KMS-11 (cell line): ENCODE results near the gene TREML4.
"Not testable (repeated sequence)": the region's sequence is repeated elsewhere in the genome, so short reads cannot be mapped to it uniquely, and the experiment has no call there.

ENCODE experiments used
- H2AFZ ChIP-seq: fragments of 200-600 bp; sonication (generic); 2 replicates; pipeline ENCODE4 v1.6.1; 2016; ENCODE audit warnings: antibody characterized with exemption, mixed run types, low read depth
- H3K27ac ChIP-seq: fragments of 200-600 bp; sonication (generic); 2 replicates; pipeline ENCODE4 v1.6.1; 2016; ENCODE audit warnings: mild to moderate bottlenecking, mixed run types
- H3K27me3 ChIP-seq: fragments of 200-600 bp; sonication (generic); 2 replicates; pipeline ENCODE4 v1.6.1; 2017; ENCODE audit warnings: mild to moderate bottlenecking, low read depth, mixed run types, moderate library complexity; ENCODE audit not compliant: insufficient read depth
- H3K36me3 ChIP-seq: fragments of 200-600 bp; sonication (generic); 2 replicates; pipeline ENCODE4 v1.6.1; 2017; ENCODE audit warnings: mild to moderate bottlenecking, mixed run types; ENCODE audit not compliant: insufficient read depth
- H3K4me1 ChIP-seq: fragments of 200-600 bp; sonication (generic); 2 replicates; pipeline ENCODE4 v1.6.1; 2016; ENCODE audit warnings: mild to moderate bottlenecking, low read depth, mixed run types; ENCODE audit not compliant: poor library complexity, severe bottlenecking
- H3K4me2 ChIP-seq: fragments of 200-600 bp; sonication (generic); 2 replicates; pipeline ENCODE4 v1.7.0; 2016; ENCODE audit warnings: mild to moderate bottlenecking, mixed run types
- H3K4me3 ChIP-seq: fragments of 200-600 bp; sonication (generic); IDR thresholded peaks from 2 replicates; pipeline ENCODE4 v1.6.1; 2017; ENCODE audit warnings: low read depth, low read length, mixed read lengths; ENCODE audit not compliant: insufficient read depth
- H3K79me2 ChIP-seq: fragments of 200-600 bp; sonication (generic); 2 replicates; pipeline ENCODE4 v1.6.1; 2016; ENCODE audit warnings: low read depth, mixed run types; ENCODE audit not compliant: insufficient read depth
- H3K9ac ChIP-seq: fragments of 200-600 bp; sonication (generic); 2 replicates; pipeline ENCODE4 v1.6.1; 2016; ENCODE audit warnings: mild to moderate bottlenecking, mixed run types
- H4K20me1 ChIP-seq: fragments of 200-600 bp; sonication (generic); 2 replicates; pipeline ENCODE4 v1.6.1; 2016; ENCODE audit warnings: mild to moderate bottlenecking, mixed run types; ENCODE audit not compliant: insufficient read depth
- CTCF ChIP-seq: fragments of 200-600 bp; sonication (generic); conservative IDR thresholded peaks from 2 replicates; pipeline ENCODE4 v1.6.1; 2017; ENCODE audit warnings: low read depth, mild to moderate bottlenecking, antibody characterized with exemption, low read length, moderate library complexity, mixed read lengths

The TREML4 gene

GRCh38 chr6:41239467-41240159 is 11.5 kb downstream of the TREML4 start:
- Histone ChIP-seq H3K79me2 (no peaks in the 10 kb centered on the region), H3K36me3 (no peaks in the 10 kb centered on the region), H4K20me1 (no peaks in the 10 kb centered on the region), H3K27ac (no peak overlapping the region), H3K4me3 (no peak overlapping the region), H3K4me1 (peaks cover 19% of the 10 kb centered on the region), H3K27me3 (no peaks in the 10 kb centered on the region), H2AFZ (no peak overlapping the region), H3K9ac (no peak overlapping the region), H3K4me2 (no peak overlapping the region)
- TF ChIP-seq CTCF, result no peak

GRCh38 chr6:41246529-41246928 is 18.4 kb downstream of the TREML4 start:
- not testable (repeated sequence) for H4K20me1 ChIP-seq, H2AFZ ChIP-seq, H3K36me3 ChIP-seq, H3K4me3 ChIP-seq, H3K9ac ChIP-seq, H3K4me2 ChIP-seq, H3K79me2 ChIP-seq, H3K27ac ChIP-seq, H3K27me3 ChIP-seq
- H3K4me1 ChIP-seq, result peaks cover 49% of the 10 kb centered on the region

- no peaks in the 10 kb centered on the region for H4K20me1 ChIP-seq
- peaks cover 40% of the 10 kb centered on the region for H3K4me1 ChIP-seq
- H3K27me3 ChIP-seq, result no peaks in the 10 kb centered on the region
- no peak overlapping the region for H3K4me2 ChIP-seq
- no peak overlapping the region for H3K9ac ChIP-seq
- no peaks in the 10 kb centered on the region for H3K79me2 ChIP-seq
- no peak overlapping the region for H3K27ac ChIP-seq
- H2AFZ ChIP-seq, result no peak overlapping the region
- no peak overlapping the region for H3K4me3 ChIP-seq
- TF ChIP-seq CTCF, result no peak
- no peaks in the 10 kb centered on the region for H3K36me3 ChIP-seq
Measured at GRCh38 chr6:41247288-41247865, 19.2 kb downstream of the TREML4 start.

GRCh38 chr6:41247882-41248705 is 19.9 kb downstream of the TREML4 start:
- TF ChIP-seq CTCF, result no peak
- H3K27me3 ChIP-seq, result no peaks in the 10 kb centered on the region
- H3K36me3 ChIP-seq, result no peaks in the 10 kb centered on the region
- H3K4me3 ChIP-seq, result no peak overlapping the region
- no peaks in the 10 kb centered on the region for H3K79me2 ChIP-seq
- no peak overlapping the region for H3K9ac ChIP-seq
- no peak overlapping the region for H3K4me2 ChIP-seq
- no peak overlapping the region for H3K27ac ChIP-seq
- peaks cover 34% of the 10 kb centered on the region for H3K4me1 ChIP-seq
- no peak overlapping the region for H2AFZ ChIP-seq
- H4K20me1 ChIP-seq, result no peaks in the 10 kb centered on the region
